ENCODE results near the gene RAMP3.

RAMP3 gene

DNA sequence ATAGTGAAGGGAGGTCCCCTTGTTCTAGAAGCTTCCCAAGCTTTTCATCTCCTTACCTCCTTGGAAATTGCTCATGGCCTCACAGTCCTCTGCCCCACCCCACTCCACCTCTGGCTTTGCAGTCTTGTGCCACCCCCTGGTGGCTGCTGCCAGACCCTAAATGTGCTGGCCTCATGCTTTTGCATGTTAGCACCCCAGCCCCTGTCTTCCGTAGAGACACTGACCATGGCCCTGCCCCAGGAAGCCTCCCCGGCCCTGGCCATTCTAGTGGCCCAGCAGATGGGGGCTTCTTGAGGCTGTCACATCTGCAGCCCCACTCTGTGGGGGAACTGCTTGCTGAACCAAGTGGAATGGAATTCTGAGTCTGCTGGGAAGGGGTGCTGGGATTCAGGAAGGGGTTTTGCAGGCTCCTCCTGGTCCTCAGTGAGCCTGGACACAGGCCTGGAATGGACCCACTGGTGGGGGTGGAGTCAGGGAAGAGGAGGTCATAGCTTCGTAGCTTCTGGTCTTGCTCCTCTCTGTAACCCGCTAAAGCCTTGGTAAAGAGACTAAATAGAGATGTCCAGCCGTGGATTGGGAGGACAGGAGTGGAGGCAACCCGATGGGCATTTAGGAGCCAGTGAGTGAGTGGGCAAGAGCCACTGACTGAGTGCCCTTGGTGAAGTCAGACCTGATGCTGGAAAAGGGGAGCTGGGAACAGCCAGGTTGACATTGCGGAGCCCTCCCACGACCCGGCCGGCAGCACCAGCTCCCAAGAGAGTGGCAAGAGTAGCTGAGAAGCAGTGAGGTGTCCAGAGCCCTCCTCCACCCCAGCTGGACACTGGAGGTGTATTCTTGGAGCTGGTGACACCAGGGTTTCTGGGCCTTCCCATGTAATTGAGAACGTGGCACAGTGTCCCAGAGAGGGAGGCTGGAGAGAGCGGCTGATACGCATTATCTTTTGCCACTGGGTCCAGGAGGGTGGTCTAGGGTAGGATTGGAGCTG, 20.9 kb downstream of the RAMP3 start:
- H3K4me3 ChIP-seq (ENCODE audit: low read length), result no peak overlapping the region
- no peaks in the 10 kb centered on the region for H3K27me3 ChIP-seq (ENCODE audit: control insufficient read depth, insufficient read depth, low read length)
- no peaks in the 10 kb centered on the region; the same call in 1 of the 2 replicates for H3K4me1 ChIP-seq (ENCODE audit: control insufficient read depth, insufficient read depth, low read length)
- H3K27ac ChIP-seq (ENCODE audit: low read length), result no peak overlapping the region
- no peaks in the 10 kb centered on the region for H3K9me3 ChIP-seq (ENCODE audit: control insufficient read depth, insufficient read depth, low read length)
- WGBS (ENCODE audit: insufficient coverage, insufficient read length), result no CpG with 5 or more reads among the region's 13 CpGs
- DNase-seq (ENCODE audit: low read depth, low spot score), result no peak
- H3K36me3 ChIP-seq (ENCODE audit: control insufficient read depth, insufficient read depth, low read length), result no peaks in the 10 kb centered on the region

DNA sequence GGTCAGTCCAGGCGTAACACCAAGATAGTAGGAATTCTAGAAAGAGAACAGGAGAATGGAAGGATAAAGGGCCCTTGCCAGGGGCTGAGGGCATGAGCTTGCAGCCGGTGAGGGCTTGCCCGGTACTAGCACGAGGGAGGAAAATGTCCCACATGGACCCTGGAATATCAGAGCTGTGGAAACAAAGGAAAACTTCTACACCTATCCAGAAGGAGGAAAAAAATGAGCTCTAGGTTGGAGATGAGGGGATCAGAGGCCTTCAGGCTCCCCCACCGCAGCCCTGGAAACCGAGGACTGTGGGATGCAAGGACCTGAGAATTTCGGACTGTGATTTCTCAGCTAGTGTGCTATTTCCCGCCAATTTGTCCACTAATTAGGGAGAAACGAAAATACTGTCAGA, 22.1 kb downstream of the RAMP3 start:
- no peak overlapping the region for H3K27ac ChIP-seq (ENCODE audit: low read length)
- H3K27me3 ChIP-seq (ENCODE audit: control insufficient read depth, insufficient read depth, low read length), result no peaks in the 10 kb centered on the region
- no CpG with 5 or more reads among the region's 9 CpGs for WGBS (ENCODE audit: insufficient coverage, insufficient read length)

DNA sequence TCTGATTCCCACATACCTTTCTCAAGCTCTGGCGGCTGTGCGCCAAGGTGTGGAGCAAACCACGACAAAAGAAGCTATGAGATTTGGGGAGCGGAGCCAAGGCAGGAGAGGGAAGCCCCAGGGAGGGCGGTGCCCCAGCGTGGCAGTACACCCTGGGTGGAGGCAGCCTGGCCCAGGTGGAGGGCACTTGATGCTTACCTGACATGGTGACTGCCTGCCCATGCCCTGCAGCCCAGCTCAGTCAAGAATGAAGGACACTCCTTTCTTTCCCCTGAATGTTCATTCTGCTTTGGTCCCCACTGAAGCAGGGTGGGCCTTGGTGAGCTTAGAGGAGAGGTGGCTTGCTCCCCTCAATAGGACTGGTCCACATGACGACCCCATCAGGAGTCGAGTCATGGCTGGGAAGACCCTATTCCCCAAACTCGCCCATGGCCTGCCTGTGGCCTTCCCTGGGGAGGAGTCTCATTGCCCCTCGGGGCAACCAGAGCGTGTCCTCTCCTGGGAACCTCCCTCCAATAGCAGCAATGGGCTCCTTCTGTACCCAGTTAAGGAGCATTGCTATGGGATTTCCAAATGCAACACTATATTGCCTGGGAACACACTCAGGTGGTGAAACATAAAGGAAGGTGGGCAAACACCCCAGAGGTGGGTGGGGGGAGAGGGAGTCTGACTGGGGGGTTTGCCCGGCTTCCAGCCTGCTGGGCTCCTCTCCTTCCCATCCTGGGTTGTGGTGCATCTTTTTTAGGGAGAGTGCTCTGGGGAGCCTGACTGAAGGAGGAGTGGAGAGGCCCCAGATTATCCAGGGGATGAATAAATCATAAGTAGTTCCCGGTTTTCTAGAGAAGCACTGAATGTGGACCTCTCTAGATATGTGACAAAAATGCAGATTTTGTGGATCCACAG, 22.7 kb downstream of the RAMP3 start:
- no peaks in the 10 kb centered on the region for H3K27me3 ChIP-seq (ENCODE audit: control insufficient read depth, insufficient read depth, low read length)
- H3K27ac ChIP-seq (ENCODE audit: low read length), result no peak overlapping the region
- H3K4me3 ChIP-seq (ENCODE audit: low read length), result no peak overlapping the region
- WGBS (ENCODE audit: insufficient coverage, insufficient read length), result no CpG with 5 or more reads among the region's 13 CpGs
- no peaks in the 10 kb centered on the region; the same call in 1 of the 2 replicates for H3K4me1 ChIP-seq (ENCODE audit: control insufficient read depth, insufficient read depth, low read length)
- no peaks in the 10 kb centered on the region for H3K9me3 ChIP-seq (ENCODE audit: control insufficient read depth, insufficient read depth, low read length)
- no peaks in the 10 kb centered on the region for H3K36me3 ChIP-seq (ENCODE audit: control insufficient read depth, insufficient read depth, low read length)
- no peak for DNase-seq (ENCODE audit: low read depth, low spot score)

More for the DNA sequence above, 22.1 kb downstream of the RAMP3 start:
- DNase-seq (ENCODE audit: low read depth, low spot score), result no peak
- H3K36me3 ChIP-seq (ENCODE audit: control insufficient read depth, insufficient read depth, low read length), result no peaks in the 10 kb centered on the region
- no peaks in the 10 kb centered on the region for H3K9me3 ChIP-seq (ENCODE audit: control insufficient read depth, insufficient read depth, low read length)
- no peaks in the 10 kb centered on the region; the same call in 1 of the 2 replicates for H3K4me1 ChIP-seq (ENCODE audit: control insufficient read depth, insufficient read depth, low read length)
- H3K4me3 ChIP-seq (ENCODE audit: low read length), result no peak overlapping the region

DNA sequence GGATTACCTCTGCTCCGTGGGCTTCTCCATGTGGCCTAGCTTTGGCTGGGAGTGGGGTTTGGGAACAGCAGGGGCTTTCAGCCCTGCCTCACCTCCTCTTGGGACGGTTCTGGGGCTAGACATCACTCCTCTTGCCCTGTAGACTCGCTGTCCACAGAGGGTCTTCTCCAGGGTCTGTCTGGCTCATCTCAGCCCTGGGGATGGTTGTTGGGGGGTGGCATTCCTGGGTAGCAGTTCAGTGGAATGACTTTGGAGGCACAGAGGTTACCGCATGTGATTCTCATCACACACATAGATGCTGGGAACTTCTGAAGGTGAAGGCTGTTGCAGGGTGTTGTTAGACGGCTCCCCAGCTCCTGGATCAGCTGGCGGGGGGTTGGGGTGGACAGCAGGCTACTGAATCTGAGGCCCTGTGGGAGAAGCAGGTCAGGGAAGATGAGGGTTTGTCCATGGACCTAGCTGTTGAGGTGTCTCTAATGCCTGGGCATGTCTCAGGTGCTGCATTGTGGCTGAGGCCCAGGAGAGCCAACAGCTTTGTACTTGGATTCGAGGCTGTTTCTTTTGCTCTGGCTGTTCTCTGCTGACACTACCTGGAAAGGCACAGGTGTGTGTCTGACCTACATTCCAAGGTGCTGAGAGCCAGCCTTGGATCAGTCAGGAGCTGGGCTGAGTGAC, 23.8 kb downstream of the RAMP3 start:
- Histone ChIP-seq H3K9me3 (ENCODE audit: control insufficient read depth, insufficient read depth, low read length) (no peaks in the 10 kb centered on the region), H3K36me3 (ENCODE audit: control insufficient read depth, insufficient read depth, low read length) (no peaks in the 10 kb centered on the region), H3K27me3 (ENCODE audit: control insufficient read depth, insufficient read depth, low read length) (no peaks in the 10 kb centered on the region), H3K27ac (ENCODE audit: low read length) (no peak overlapping the region), H3K4me3 (ENCODE audit: low read length) (no peak overlapping the region), H3K4me1 (ENCODE audit: control insufficient read depth, insufficient read depth, low read length) (no peaks in the 10 kb centered on the region; the same call in 1 of the 2 replicates)
- no CpG with 5 or more reads among the region's 7 CpGs for WGBS (ENCODE audit: insufficient coverage, insufficient read length)
- DNase-seq (ENCODE audit: low read depth, low spot score), result no peak

DNA sequence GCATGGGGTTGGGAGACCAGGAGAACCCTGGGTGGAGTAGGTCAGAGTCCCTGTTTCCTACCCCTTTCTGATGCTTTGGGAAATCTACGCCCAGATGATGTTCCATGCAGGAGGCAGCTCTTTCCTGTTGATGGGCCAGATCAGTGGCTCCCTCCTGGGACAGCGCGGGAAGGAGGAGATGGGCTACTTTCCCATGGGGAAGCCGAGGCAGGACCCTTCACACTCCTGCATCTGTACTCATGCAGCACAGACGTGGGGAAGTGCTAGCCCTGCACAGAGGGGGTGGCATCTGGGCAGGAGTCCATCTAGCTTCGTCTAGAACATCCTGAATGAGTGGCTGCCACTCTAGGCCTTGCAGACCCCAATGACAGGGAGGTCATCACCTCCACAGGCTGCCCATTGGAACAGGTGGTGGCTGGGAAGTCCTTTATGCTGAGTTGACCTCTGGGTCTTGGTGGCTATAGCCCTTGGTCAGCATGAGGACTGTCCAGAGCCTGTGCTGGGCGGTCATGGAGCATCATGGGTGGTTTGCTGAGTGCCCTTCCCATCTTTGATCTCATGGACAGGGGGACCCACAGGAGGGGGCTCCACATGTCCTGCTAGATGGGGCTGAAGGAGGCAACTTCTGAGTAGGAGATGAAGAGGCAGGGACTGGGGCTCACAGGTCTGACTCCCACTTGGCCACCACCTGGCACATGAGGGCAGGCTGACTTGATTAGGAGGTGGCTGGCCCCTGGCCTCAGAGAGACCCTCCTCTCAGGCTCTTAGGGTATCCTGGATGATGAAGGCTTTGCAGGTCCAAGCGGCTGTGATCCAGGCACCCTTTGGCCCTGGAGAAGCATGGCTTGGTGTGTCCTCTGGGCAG, 24.6 kb downstream of the RAMP3 start:
- H3K27ac ChIP-seq (ENCODE audit: low read length), result no peak overlapping the region
- H3K4me1 ChIP-seq (ENCODE audit: control insufficient read depth, insufficient read depth, low read length), result no peaks in the 10 kb centered on the region; the same call in 1 of the 2 replicates
- H3K4me3 ChIP-seq (ENCODE audit: low read length), result no peak overlapping the region
- H3K36me3 ChIP-seq (ENCODE audit: control insufficient read depth, insufficient read depth, low read length), result no peaks in the 10 kb centered on the region
- H3K27me3 ChIP-seq (ENCODE audit: control insufficient read depth, insufficient read depth, low read length), result no peaks in the 10 kb centered on the region
- H3K9me3 ChIP-seq (ENCODE audit: control insufficient read depth, insufficient read depth, low read length), result no peaks in the 10 kb centered on the region
- WGBS (ENCODE audit: insufficient coverage, insufficient read length), result no CpG with 5 or more reads among the region's 8 CpGs
- DNase-seq (ENCODE audit: low read depth, low spot score), result no peak

DNA sequence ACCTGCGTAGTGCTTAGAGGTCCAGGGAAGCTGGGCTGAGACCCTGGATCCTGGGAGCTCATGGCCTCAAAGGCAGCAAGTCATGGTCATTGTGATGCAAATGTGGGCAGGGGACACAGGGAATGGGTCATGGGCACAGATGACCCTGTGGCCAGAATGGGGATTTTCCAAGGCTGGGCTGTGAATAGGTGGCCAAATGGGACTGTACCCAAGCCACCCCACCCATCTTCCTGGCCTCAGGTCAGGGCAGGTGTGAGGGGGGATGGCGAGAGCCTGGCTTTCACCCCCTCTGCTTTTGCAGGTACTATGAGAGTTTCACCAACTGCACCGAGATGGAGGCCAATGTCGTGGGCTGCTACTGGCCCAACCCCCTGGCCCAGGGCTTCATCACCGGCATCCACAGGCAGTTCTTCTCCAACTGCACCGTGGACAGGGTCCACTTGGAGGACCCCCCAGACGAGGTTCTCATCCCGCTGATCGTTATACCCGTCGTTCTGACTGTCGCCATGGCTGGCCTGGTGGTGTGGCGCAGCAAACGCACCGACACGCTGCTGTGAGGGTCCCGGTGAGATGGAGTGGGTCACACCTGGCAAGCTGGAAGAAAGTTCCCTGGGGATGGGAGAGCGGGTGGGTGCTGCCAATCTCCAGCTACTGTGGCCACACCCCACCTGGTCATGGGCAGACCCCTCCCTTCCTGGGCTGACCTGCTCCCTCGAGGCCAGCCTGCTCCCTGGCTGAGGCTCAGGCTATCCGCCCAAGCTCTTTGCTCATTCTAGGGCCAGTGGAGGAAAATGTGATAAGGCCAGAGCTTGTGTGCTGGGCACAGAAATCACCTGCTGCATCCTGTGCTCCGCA, 25.5 kb downstream of the RAMP3 start:
- no peaks in the 10 kb centered on the region; the same call in 1 of the 2 replicates for H3K4me1 ChIP-seq (ENCODE audit: control insufficient read depth, insufficient read depth, low read length)
- no peaks in the 10 kb centered on the region for H3K36me3 ChIP-seq (ENCODE audit: control insufficient read depth, insufficient read depth, low read length)
- H3K4me3 ChIP-seq (ENCODE audit: low read length), result no peak overlapping the region; the same call in 1 of the 2 replicates
- no peaks in the 10 kb centered on the region for H3K27me3 ChIP-seq (ENCODE audit: control insufficient read depth, insufficient read depth, low read length)
- WGBS (ENCODE audit: insufficient coverage, insufficient read length), result no CpG with 5 or more reads among the region's 21 CpGs
- H3K27ac ChIP-seq (ENCODE audit: low read length), result no peak overlapping the region
- no peaks in the 10 kb centered on the region for H3K9me3 ChIP-seq (ENCODE audit: control insufficient read depth, insufficient read depth, low read length)
- DNase-seq (ENCODE audit: low read depth, low spot score), result no peak

DNA sequence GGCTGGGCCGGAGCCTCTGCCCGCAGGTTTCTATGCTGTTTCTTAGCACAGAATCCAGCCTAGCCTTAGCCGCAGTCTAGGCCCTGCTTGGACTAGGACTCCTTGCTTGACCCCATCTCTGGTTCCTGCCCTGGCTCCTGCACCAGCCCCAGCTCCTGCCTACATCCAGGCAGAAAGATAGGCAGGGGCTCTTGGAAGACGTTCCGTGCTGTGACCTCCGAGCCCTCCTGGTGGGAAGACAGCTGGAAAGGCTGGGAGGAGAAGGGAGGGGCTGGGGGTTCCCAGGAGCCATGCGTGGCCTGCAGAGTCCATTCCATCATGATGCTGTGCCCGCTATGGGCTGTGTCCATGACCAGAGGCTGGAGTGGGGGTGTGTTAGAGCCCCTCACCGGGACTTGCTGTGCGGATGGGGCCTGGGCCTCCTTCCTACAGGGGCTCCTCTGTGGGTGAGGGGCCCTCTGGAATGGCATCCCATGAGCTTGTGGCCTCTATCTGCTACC, 26.2 kb downstream of the RAMP3 start:
- H3K4me1 ChIP-seq (ENCODE audit: control insufficient read depth, insufficient read depth, low read length), result no peaks in the 10 kb centered on the region; the same call in 1 of the 2 replicates
- no peaks in the 10 kb centered on the region for H3K9me3 ChIP-seq (ENCODE audit: control insufficient read depth, insufficient read depth, low read length)
- no peaks in the 10 kb centered on the region for H3K27me3 ChIP-seq (ENCODE audit: control insufficient read depth, insufficient read depth, low read length)
- DNase-seq (ENCODE audit: low read depth, low spot score), result no peak
- WGBS (ENCODE audit: insufficient coverage, insufficient read length), result no CpG with 5 or more reads among the region's 10 CpGs
- H3K36me3 ChIP-seq (ENCODE audit: control insufficient read depth, insufficient read depth, low read length), result no peaks in the 10 kb centered on the region
- no peak overlapping the region for H3K4me3 ChIP-seq (ENCODE audit: low read length)
- no peak overlapping the region for H3K27ac ChIP-seq (ENCODE audit: low read length)

DNA sequence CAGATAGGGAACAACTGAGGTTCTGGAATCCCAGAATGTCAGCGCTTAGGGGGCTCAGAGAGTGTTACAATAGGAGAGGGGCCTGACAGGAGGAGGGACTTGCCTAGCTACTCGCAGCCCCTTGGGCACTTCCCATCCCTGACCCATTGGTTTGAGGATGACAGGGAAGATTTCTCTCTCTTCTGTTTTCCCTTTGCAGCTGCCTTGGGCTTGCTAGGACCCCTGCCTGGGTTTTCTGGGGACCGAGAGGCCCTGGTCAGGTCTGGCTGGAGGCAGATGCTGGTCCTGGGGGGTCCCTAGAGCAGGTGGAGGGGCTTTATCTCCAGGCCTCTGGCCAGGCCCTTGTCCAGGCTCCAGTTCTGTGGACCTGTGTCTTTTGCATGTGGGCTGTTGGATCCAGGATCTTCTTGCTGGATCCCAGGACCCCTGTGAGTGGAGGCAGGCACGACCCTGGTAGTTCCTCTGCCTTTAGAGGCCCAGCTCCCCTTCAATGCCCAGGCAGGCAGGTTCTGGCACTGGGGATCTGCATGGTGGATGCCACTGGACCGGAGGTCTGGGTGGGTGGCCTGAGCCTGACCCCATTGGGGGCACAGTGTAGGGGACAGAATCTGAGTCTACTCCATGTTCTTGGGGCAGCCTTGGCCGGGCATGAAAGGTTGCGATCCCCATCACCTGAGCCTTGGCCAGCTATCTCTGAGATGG, 26.9 kb downstream of the RAMP3 start:
- Histone ChIP-seq H3K36me3 (ENCODE audit: control insufficient read depth, insufficient read depth, low read length) (no peaks in the 10 kb centered on the region), H3K4me1 (ENCODE audit: control insufficient read depth, insufficient read depth, low read length) (no peaks in the 10 kb centered on the region; the same call in 1 of the 2 replicates), H3K27ac (ENCODE audit: low read length) (no peak overlapping the region), H3K27me3 (ENCODE audit: control insufficient read depth, insufficient read depth, low read length) (no peaks in the 10 kb centered on the region), H3K4me3 (ENCODE audit: low read length) (no peak overlapping the region), H3K9me3 (ENCODE audit: control insufficient read depth, insufficient read depth, low read length) (no peaks in the 10 kb centered on the region)
- WGBS (ENCODE audit: insufficient coverage, insufficient read length), result no CpG with 5 or more reads among the region's 7 CpGs
- DNase-seq (ENCODE audit: low read depth, low spot score), result no peak

All from iPS DF 6.9 (cell line).